HG03103 (cell line): Measurements from ENCODE around the gene CMSS1.
"Not testable (repeated sequence)": the region's sequence is repeated elsewhere in the genome, so short reads cannot be mapped to it uniquely, and the experiment has no call there.

Experiments
- ATAC-seq: cut with Tn5 transposase; IDR thresholded peaks from one replicate; pipeline ENCODE4 v1.9.1; 2021; ENCODE audit warnings: low read depth; ENCODE audit not compliant: unreplicated experiment

Gene CMSS1

GRCh38 chr3:100096286-100096685 lies 278.6 kb downstream of the CMSS1 start:
- not testable (repeated sequence) for ATAC-seq

DNA sequence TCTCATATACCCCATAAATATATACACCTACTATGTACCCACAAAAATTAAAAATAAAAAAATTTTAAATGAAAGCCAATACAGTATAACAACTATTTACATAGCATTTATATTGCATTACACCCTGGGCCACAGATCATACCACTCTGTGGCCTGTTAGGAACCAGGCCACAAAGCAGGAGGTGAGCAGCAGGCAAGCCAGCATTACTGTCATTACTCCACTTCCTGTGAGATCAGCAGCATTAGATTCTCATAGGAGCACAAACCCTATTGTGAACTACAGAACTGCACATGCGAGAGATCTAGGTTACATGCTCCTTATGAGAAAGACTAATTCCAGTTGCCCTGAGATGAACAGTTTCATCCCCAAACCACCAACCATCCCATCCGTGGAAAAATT lies 279.2 kb downstream of the CMSS1 start:
- ATAC-seq, result no peak

- ATAC-seq, result no peak
Observed at GRCh38 chr3:100097919-100098783, 280.5 kb downstream of the CMSS1 start.

DNA sequence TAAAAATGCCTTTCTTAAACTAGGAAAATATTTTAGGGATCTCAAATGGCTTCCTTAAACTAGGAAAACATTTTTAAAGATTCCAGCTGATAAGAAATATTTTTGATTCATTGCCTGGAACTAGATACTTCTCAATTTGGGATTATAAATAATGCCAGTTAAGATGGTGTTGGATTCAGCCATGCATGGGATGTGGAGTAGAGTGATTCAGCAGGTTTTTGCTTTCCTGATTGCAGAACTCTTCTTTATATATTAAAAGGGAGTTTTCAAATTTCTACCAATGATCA lies 281.1 kb downstream of the CMSS1 start:
- no peak for ATAC-seq

DNA sequence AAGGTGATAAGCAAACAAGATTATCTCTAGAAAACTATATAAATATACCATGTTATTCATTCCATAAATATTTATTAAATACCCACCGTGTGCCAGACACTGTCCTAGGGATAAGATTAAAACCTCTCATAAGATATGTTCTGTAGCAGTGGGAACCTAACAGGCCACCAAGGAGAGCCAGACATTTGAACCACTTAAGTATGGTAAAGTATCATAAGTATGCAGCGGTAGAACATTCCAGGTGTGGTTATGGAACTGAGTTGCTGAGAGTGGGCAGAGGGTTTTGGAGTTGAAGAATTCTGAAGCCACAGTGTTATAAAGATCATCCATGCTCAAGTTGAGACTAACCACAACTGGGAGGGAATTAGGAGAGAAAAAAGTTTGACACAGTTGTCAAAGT lies 282.0 kb downstream of the CMSS1 start:
- ATAC-seq, result no peak

DNA sequence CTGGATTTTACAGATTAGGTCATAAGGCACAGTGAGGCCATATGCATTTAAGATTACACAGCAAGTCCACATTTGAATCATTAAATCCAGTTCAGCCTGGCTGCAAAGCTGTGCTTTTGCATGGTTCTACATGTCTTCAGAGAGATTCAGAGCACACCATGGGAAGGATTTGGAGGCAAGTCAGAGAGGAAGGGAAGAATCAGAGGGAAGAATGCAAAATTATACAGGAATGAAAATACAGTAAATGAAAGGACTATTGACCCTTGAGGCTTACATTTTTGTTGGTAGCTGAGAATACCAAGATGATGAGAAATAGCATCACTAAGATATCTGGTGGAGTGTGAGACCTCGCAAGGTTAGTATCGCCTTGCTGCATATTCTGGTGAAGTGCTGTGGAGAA lies 282.8 kb downstream of the CMSS1 start:
- ATAC-seq, result no peak

- ATAC-seq, result no peak
Observed at GRCh38 chr3:100102757-100103156, 285.1 kb downstream of the CMSS1 start.

GRCh38 chr3:100103558-100104441 lies 286.1 kb downstream of the CMSS1 start:
- ATAC-seq, result peak; percentile 70

DNA sequence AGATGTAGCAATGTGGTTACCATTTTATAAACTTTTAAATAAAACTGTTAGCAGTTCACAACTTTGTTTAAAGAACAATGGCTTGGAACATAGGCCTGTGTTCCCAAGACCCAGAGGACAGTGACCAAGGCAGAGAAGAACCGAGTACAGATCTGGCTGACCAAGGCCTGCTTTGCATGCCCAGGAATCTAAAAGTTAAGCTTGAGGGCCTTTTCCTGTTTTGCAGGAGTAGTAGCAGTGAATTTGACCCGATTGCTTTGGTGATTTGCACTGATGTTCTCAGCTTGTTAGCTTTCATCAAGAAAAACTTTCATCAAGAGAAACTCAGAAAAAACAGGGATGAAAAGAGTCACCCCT lies 286.8 kb downstream of the CMSS1 start:
- peak; percentile 30 for ATAC-seq

DNA sequence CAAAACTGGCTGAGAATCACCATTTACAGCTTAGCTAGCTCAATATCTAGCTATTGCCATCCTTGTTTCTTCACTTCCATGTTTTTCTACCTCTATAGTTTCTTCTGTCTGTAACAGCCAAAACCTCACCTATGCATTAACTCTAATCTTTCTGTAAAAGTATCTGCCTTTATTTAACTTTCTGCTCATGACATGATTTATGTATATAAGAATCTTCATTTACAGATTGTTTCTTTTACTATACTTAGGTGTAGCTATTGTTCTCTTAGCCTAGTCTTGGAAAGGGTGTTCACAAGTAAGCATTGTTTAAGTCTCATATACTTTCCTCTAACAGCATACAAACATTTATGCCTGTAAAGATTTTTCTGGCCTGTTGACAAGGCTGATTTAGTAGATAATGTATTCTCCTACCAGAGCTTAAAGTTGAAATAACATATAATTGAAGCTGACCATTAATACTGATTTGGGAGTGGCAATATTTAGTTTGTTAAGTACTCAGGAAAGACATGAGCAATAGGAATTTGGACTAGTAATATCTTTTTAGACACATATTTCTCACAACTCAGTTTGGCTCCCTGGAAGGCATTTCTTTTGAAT lies 287.3 kb downstream of the CMSS1 start:
- ATAC-seq, result no peak

GRCh38 chr3:100105501-100105900 lies 287.8 kb downstream of the CMSS1 start:
- ATAC-seq, result no peak

GRCh38 chr3:100106094-100106493 lies 288.4 kb downstream of the CMSS1 start:
- ATAC-seq, result no peak

DNA sequence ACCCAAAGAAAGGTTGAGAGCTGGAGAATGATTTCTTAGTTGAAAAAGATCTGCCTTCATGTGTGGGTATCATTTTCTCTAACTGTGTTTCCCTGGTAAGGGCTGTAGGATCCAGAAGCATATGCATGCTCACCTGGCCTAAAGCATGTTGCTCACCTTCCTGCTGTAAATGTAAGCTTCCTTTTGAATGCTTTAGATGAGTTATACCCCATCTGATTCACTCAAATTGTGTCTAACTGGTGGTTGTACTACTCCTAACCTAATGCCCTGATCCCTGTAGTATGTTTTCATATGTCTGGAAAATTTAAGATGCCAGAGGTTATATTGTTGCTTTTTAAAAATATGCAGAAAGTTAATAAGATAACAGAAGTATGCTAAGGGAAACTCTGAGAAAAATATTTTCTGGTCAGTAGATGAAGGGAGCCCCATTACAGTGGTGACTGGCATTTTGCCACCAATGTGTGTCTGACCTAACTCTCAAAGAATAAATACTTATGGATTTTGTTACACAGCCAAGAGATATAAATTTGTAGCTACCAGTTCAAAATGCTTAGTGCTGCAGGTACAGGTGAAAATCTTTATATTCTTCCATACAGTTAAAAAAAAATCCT lies 289.0 kb downstream of the CMSS1 start:
- ATAC-seq, result no peak

GRCh38 chr3:100107221-100107814 lies 289.7 kb downstream of the CMSS1 start:
- no peak for ATAC-seq

GRCh38 chr3:100108464-100109079 lies 290.9 kb downstream of the CMSS1 start:
- ATAC-seq, result no peak

GRCh38 chr3:100110162-100110561 lies 292.5 kb downstream of the CMSS1 start:
- no peak for ATAC-seq

DNA sequence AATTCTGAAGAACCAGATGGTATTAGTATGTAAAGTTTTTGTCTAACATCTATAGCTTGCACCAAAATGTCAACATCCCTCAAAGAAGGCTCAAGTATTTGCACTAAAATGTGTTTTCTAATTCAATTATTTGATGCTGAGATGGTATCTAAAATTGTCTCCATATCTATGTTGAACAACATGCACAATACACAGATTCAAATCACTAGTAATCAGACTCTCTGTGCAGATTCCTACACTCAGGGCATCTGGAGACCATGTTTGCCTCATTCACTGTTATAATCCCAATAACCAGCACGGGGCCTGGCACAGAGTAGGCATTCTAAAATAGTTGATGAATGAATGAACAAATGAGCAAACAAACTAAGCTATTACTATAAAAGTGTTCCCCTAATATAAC lies 294.1 kb downstream of the CMSS1 start:
- no peak for ATAC-seq

DNA sequence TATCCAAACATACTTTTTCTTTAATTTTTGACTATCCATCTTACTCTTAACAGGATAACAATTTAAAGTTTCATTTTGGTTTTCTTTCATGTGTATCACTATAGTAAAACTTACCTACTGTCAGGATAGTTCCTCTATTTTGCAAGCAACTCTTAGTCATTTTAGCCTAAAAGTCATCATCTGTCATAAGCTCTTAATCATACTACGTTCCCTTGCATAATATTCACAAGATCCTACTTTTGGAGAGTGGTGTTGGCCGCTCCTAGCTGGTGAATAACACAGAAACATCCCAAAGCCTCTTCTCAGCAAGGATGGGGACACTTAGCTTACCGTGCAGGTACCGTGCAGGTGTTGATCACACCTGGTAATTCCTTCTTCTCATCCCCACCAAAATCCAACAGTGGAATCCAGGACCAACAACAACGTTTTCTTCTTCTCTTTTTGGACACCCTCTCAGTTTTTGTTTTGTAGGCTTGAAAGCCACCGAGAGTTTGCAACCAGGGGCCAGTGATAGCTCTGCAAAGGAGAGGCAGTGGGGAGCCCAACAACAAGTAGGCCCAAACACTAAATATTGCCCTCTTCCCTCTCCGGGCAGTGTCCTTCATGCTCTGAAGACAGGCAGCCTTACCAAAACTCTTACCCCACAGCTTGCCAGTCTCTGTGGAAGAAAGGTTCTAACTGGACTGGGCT lies 296.2 kb downstream of the CMSS1 start:
- ATAC-seq, result no peak

- no peak for ATAC-seq
Observed at GRCh38 chr3:100114413-100115030, 296.9 kb downstream of the CMSS1 start, which contains the start of gene FILIP1L. Gene FILIP1L (minus strand): TSS chr3:100114501.
